Activated T-cell treated with anti-CD3 and anti-CD28 coated beads for 24 hours (primary cell): ENCODE measurements around the gene PPP1R3A.

Experiments
- DNase-seq: peaks from one replicate; pipeline ENCODE4 v3.0.0-alpha.2; 2020; ENCODE audit warnings: low read depth

Gene PPP1R3A

GRCh38 chr7:113883096-113883495, 35.7 kb downstream of the PPP1R3A start:
- no peak for DNase-seq

DNA sequence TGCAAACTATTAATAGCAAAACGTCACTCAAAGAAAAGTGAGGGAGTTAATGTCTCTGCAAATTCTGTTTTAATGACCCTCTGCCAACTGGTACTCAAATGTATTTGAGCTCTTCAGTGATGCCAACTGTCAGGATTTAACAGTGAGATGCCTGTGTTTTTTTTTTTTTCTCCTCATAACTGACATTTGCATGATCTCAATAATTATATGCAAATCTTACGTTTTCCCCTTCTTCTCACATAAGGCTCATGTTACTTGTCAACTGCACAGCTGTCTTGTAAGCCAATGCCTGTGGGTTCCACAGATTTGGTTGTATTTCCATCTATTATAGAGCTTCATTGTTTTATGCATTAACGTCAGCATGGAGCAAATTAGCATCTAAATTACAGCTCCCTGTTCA, 38.2 kb downstream of the PPP1R3A start:
- DNase-seq, result no peak

DNA sequence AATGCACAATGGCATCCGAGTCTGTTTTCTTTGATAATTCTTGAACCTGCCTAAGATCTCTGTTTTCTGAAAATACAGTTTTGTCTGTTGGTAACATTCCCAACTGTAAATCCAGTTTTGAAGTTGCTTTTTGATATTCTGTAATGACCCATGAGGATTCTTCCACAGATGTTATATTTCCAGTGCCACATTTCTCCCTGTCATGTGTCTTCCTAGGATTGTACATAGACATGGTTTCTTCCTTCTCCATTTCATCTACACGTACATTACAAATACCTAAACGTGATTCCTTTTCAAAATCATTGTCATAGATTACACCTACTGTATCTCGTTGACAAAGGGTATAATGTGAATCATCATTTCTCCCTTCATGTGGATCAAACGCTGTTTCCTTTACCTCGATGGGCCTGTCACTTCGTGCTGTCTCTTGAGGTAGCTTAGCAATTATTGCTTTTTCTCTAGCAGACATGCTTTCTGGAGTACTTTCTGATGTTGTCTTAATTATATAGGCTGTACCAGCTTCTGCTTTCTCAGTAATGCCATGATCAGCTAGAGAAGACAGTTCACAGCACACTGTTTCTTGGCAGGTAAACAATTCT, 40.3 kb downstream of the PPP1R3A start:
- DNase-seq, result no peak

- no peak for DNase-seq
Measured at GRCh38 chr7:113875224-113875623, 43.6 kb downstream of the PPP1R3A start.

GRCh38 chr7:113873554-113874151, 45.2 kb downstream of the PPP1R3A start:
- no peak for DNase-seq

- DNase-seq, result no peak
Measured at GRCh38 chr7:113872981-113873380, 45.8 kb downstream of the PPP1R3A start.

DNA sequence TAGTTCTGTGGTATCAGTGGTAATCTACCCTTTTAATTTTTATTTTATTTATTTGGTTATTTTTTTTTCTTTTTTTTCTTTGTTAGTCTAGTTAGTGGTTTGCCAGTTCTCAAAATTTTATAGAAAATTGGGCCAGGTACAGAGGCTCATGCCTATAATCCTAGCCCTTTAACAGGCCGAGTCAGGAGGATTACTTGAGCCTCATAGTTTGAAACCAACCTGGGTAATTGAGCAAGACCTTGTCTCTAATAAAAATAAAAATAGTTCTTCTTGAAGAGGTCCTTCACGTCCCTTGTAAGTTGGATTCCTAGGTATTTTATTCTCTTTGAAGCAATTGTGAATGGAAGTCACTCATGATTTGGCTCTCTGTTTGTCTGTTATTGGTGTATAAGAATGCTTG, 51.5 kb downstream of the PPP1R3A start:
- DNase-seq, result no peak

GRCh38 chr7:113856010-113856409, 62.8 kb downstream of the PPP1R3A start:
- DNase-seq, result no peak

DNA sequence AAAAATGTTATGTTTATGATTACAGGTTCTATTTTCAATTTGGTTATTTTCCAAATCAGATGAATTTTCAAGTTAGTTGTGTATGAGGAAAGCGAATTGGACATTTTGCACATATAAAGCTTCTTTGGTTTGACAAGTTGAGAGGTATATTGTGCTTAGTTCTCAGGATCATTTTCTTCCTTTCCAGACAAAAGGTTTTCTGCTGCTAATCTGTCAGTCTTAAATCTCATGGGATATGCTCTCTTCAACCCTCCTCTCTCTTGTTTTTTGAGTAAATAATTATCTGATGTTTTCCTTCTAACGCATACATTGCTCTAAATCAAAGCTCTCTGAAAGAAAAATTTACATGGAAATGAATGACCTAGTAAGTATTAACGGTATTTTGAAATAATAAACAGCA, 77.9 kb downstream of the PPP1R3A start:
- no peak for DNase-seq

DNA sequence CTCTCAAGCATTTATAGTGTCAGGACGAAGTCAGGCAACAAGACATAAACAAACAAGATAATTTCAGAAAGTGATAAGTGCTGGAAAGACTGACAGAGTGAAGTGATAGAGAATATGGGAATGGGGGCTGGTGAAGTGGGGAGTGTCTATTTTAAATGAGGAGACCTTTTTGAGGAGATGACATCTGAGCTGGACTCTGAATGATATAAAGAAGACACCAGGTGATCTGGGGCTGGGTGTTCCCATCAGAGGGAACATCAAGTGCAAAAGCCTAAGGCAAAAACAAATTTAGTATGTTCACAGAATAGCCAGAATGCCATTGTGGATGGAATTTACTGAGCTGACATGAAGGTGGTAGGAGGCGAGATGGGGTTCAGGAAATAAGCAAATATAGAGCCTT, 83.4 kb downstream of the PPP1R3A start:
- no peak for DNase-seq

DNA sequence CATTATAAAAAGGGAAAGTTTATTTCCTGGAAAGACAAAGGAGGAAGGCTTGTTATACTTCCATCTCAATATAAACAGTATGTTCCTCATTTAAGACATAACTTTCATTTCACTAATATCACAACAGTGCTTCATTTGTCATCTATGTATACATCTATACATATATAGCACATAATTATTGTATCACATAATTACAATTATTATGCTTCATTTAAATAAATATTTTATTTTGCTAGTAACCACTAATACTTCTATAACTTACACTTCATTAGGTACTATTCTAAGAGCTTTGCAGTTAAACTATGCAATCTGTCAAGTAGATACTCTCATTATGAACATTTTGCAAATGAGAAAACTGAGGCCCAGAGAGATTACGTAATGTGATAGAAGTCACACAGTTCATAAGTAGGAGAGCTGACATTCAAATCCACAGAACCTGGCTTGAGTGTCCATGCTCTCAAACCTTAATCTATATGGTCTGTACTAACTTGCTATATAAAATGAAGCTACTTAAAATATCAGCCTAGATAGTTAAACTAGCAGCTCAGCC, 86.5 kb downstream of the PPP1R3A start:
- no peak for DNase-seq

DNA sequence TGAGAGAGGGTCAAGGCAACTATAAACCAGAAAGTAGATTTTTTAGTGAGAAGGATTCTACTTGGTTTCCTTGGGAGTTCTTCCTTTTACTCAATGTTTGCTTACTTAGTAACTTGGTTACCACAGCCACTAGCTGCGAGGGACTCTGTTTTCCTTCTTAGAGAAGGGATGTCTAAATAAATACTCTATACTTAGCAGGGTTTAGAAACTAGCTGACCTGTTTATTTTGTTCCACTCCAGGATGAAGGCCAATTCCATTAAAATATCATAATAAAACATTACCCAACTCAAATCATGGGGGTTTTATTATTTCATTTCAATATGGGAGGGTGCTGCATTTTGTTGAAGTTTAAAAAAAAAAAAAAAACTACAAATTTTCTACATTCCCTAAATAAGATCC, 87.3 kb downstream of the PPP1R3A start:
- DNase-seq, result no peak

GRCh38 chr7:113828581-113828980, 90.2 kb downstream of the PPP1R3A start:
- no peak for DNase-seq
